Activated CD8-positive, alpha-beta memory T cell treated with anti-CD3 and anti-CD28 coated beads, Interleukin-2, amount 50 U/mL, for 4 hours (primary cell): ENCODE results near the gene PHLPP1.

ENCODE experiments used
- DNase-seq: peaks from one replicate; pipeline ENCODE4 v3.0.0-alpha.2; 2020

Gene PHLPP1

GRCh38 chr18:62812242-62812641 lies 96.9 kb downstream of the PHLPP1 start:
- no peak for DNase-seq

DNA sequence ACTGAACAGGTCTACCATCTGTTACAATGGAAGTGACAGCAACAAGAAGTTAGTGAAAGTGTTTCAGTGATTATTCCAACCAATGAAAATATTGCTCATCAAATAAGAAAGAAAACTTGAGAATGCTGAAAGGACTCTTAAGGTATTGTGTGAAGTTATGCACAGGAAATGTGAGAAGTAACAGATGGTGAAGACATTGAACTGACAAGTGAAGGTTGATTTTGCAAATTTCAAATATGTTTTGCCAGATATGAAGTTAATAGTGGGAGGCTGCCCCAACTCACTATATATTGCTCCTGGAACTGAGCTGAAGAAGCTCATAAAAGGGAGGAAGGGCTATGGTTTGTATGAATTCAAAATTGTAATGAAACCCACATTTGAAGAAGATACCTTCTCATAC lies 97.5 kb downstream of the PHLPP1 start:
- DNase-seq = no peak

DNA sequence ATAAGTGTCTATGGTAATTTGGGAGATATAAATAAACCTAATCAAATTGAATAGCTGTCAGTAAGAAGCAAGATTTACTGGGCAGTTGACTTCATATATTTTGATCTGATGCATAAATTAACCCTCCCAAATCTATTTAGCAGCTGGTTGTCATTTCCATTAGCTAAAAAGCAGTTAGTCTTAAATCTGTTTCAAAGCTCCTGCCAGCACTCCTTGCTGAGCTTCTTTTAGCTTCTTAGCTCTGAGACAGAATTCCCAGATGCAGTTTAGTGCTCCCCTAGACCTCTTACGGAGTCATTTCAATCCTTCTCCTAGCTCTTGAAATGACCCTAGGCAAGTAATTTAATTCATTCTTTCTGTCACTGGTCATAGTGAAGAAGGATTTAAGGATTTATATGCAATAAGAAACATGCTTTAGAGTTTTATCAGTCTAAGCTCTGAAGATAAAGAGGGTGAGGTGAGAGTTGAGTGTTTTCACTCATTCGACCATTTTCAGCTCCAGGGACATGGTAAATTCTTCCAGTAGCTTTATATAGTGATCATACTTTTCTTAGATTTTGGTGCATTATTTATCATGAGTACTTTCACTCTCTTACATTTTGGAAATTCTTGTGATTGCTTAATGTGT lies 98.9 kb downstream of the PHLPP1 start:
- DNase-seq = no peak

GRCh38 chr18:62825382-62825781 lies 110.0 kb downstream of the PHLPP1 start:
- DNase-seq = no peak

DNA sequence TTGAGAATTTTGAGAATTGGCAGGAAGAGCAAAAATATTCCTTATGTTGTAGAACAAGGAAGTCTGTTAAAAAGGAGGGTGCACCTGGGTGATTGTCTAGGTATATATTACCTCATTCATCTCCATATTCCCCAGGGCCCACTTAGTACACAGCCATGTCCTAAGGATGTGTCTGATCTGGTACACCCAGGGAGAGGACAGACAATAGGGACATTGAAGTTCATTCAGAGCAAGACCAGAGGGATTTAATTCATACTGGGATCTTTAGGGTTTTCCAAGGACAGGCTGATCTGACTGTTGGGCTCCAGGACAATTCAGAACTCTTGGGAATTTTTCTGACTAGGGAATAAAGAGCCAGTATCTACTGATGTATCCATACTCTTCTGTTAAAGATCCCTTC lies 112.1 kb downstream of the PHLPP1 start:
- no peak for DNase-seq

GRCh38 chr18:62828091-62828640 lies 112.8 kb downstream of the PHLPP1 start:
- DNase-seq = no peak

DNA sequence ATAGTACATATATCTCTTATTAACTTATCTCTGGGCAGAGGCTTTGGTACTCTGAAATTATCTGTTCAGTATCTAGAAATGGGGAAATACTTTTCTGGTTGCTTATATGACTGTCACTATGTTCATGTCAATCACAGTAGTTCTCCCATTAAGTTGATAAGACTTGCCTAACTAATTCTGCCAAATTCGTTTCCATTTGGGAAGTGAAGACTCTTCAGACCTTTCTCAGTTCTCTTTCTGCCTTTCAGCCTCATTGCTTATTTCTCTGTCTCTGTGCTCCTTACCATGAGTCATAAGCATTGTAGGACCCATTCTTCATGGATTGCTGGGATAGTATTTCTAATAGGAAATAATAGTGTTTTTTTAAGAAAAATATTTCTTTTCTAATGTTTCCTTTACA lies 113.5 kb downstream of the PHLPP1 start:
- no peak for DNase-seq

DNA sequence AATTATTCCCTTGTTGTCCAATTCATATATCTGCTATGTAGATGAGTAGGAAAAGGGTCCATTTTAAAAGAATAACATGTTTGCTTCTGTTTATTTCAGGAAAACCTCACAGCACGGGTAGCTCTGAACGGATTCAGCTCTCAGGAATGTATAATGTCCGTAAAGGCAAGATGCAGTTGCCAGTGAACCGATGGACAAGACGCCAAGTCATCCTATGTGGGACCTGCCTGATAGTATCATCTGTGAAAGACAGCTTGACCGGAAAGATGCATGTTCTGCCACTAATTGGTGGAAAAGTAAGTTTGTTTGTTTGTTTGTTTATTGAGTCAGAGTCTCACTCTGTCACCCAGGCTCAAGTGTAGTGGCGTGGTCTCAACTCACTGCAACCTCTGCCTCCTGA lies 114.6 kb downstream of the PHLPP1 start:
- no peak for DNase-seq

GRCh38 chr18:62832282-62832681 lies 116.9 kb downstream of the PHLPP1 start:
- no peak for DNase-seq

DNA sequence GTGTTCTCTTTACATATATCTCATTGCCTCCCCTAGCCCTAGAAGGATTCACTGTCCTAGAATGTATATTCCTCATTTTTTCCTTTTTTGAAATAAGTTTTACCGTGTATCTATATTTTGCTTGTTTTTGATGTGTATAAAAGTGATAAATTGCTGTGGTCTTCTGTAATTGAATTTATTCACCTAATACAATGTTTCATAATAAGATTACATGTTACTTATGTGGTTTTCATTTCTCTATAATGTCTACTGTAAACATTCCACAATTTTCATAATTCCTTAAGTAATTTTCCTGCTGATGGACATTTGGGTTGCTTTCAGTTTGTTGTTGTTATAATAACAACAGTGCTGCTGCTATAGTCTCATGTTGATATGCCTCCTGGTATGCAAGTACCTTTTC lies 118.2 kb downstream of the PHLPP1 start:
- no peak for DNase-seq

GRCh38 chr18:62834715-62835114 lies 119.4 kb downstream of the PHLPP1 start:
- DNase-seq = no peak

DNA sequence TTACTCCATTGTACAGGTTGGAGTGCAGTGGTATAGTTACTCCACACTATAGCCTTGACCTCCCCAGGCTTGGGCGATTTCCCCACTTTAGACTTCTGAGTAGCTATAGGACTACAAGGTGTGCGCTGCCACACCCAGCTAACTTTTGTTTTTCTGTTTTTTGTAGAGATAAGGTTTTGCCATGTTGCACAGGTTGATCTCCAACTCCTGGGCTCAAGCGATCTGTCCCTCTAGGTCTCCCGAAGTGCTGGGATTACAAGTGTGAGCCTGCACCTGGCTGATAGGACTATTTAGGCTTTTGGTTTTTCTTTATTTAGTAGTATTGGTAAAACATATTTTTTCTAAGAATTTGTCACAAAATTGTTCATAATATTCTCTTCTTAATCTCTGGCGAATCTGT lies 121.7 kb downstream of the PHLPP1 start:
- DNase-seq = no peak

DNA sequence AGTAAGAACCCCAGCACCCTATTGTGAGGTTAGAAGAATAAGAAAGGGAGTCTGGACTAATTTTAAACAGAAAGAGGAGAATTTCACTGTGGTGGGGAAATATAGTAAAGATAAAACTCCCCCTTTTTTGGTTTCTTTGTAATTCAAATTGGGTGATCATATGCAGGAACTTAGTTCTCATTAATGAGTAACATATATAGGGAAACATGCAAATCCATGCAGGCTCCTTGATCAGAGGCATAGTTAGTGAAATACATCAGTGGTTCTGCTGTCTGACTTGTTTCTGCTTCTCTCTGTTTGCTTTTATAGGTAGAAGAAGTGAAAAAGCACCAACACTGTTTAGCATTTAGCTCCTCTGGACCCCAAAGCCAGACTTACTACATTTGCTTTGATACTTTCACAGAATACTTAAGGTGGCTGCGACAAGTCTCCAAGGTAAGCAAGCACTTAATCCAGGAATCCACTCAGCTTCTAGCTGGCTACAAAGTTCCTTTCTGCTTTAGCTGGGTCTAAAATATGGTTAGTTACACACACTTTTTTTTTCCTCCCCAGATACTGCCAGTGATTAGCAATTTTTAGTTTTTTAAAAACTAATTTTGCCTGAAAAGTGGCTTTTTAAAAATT lies 123.2 kb downstream of the PHLPP1 start:
- no peak for DNase-seq

DNA sequence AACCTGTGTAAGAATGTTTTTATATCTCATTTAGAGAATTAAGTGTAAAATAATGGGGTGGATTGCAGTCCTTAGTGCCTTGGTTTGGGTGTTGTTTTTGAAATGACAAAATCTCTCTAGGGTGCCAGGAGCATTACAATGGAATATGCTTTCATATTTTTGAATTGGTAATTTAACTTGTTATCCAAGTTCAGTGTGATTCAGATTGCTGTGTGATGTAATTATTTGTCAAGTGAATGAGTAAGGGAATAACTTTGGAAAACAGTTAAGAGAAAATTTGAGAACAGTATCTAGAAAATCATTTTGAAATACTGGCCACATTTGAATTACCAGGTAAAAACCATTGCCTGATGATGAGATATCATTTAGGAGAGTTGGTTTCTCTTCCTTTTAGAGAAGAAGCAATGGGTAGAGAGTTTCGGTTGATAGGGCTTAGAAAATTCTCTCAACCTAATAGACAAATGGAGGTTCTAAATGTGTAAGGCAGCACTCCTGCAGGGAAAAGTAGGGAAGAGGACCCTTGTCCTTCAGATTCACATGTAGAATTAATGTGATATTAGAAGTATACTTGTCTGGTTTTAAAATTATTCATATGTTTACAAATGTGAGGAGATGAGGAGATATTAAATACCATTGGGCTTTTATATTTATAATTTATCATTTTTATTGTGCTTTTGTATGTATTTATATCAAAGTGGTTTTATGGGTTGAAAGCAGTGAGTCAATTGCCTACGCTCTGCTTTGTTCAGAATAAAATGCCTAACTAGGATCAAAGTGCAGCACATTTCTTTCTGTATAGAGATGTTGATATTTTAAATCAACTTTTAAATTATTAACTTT lies 124.8 kb downstream of the PHLPP1 start:
- no peak for DNase-seq

- DNase-seq = no peak
Observed at GRCh38 chr18:62841405-62841804, 126.1 kb downstream of the PHLPP1 start.

DNA sequence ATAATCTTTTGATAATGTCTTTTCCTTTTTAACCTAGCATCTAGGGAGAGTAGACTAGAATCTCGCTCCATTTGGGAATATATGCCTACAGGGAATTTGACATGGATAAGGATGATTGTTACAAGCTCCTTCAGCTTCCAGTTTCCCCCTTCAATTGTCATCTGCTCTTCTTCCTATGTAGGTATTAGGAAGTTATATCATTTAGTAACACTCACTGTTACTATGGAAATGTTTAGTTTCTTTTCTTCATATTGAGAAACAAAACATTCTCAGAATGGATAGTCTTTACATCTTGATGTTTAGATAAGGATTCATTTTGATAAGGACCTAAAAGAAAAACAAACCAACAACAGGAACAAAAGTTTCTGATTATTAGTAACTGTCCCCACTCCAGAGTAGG lies 127.6 kb downstream of the PHLPP1 start:
- DNase-seq = no peak

GRCh38 chr18:62844850-62845643 lies 129.7 kb downstream of the PHLPP1 start:
- no peak for DNase-seq

- no peak for DNase-seq
Observed at GRCh38 chr18:62846313-62846712, 131.0 kb downstream of the PHLPP1 start.

DNA sequence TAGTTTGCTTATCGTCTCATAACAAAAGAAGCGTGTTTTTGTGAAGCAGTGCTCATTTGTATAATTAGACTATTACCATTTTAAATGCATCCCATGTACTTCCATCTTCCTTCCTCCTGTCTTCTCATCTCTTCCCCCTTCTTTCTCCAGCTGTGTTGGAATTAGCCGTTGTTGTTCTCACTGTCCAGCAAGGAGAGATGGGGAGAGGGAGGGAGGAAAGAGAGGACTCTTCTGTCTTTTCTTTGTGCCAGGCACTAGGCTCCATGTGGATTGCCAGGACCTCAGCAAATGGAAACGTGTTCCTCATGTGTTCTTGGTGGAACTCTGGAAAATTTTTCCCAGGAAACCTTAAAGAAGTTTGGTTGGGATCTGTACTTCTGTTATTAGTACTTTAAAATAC lies 131.7 kb downstream of the PHLPP1 start:
- no peak for DNase-seq

- no peak for DNase-seq
Observed at GRCh38 chr18:62848946-62849345, 133.6 kb downstream of the PHLPP1 start.

- DNase-seq = no peak
Observed at GRCh38 chr18:62850619-62851306, 135.4 kb downstream of the PHLPP1 start.

- DNase-seq = no peak
Observed at GRCh38 chr18:62852851-62853250, 137.5 kb downstream of the PHLPP1 start.
